Measurements from ENCODE around the gene LCE1B. TPM values are rescaled to one million over a fixed set of nuclear protein-coding genes. Genes with fewer than 3 reads are reported as not detected.

LCE1B gene
- total RNA-seq, 1 donor from 2014 or later, result not detected

DNA sequence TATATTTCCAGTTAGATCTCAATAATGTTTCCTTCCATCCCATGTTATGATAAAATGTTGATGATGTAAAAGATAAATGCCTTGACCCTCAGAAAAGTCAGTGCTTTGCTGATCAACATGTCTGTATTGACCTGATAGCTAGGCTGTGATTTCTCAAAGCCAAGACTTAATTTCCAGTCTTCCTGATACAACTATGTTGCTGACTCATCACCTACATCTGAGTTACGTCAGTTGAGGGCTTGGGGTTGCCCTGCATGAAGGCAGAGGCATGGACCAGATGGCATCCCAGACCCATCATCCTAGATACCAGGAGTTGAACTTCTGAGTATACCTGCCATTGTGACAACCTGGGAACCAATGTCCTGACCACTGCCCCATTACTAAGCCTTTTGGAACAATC, 10.4 kb upstream of the LCE1B start:
- Histone ChIP-seq H3K9me3 (ENCODE audit: control insufficient read depth in 3 of 3, low read length in 3 of 3) (no peaks in the 10 kb centered on the region), H3K4me3 (ENCODE audit: low read length in 3 of 3) (no peak overlapping the region), H3K27ac (ENCODE audit: low read depth, low read length) (no peak overlapping the region), H3K9ac (ENCODE audit: low read depth in 1 of 3, low read length in 3 of 3) (no peak overlapping the region), H3K4me1 (ENCODE audit: control insufficient read depth in 3 of 3, insufficient read depth in 3 of 3, low read length in 3 of 3) (no peaks in the 10 kb centered on the region), H3K27me3 (ENCODE audit: control insufficient read depth in 3 of 3, insufficient read depth in 3 of 3, low read length in 3 of 3) (no peaks in the 10 kb centered on the region), H3K36me3 (ENCODE audit: control insufficient read depth in 3 of 3, insufficient read depth in 3 of 3, low read length in 3 of 3) (no peaks in the 10 kb centered on the region)

DNA sequence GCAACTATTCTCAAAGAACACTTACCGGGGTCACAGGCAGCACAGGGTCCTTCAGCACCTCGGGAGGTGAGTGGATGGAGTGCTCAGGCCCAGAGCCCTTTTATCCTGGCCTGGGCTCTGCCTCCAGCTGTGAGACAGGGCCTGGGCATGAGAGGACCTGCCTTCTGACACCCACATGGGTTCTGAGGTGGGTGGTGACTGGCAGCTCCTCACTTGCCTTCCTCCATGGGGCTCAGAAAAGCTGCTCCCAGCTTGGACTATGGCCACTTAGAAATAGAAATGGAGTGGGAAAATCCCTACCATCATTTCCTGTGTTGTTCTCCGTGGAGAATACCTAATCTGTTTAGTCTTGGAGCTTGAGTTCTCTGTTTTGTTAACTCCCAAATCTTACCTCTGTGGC, 5.2 kb upstream of the LCE1B start, which contains the start of gene LCE1C:
Gene LCE1C (minus strand): TSS at position 76 of the 400 bp plus-strand sequence. CDS start 1,173 bp downstream, outside the sequence.
- Histone ChIP-seq H3K9ac (ENCODE audit: low read depth in 1 of 3, low read length in 3 of 3) (no peak within 1 kb of the TSS), H3K36me3 (ENCODE audit: control insufficient read depth in 3 of 3, insufficient read depth in 3 of 3, low read length in 3 of 3) (no peaks in the 10 kb centered on the region), H3K4me3 (ENCODE audit: low read length in 3 of 3) (no peak within 1 kb of the TSS), H3K9me3 (ENCODE audit: control insufficient read depth in 3 of 3, low read length in 3 of 3) (no peaks in the 10 kb centered on the region), H3K27ac (ENCODE audit: low read depth, low read length) (no peak within 1 kb of the TSS), H3K4me1 (ENCODE audit: control insufficient read depth in 3 of 3, insufficient read depth in 3 of 3, low read length in 3 of 3) (no peaks in the 10 kb centered on the region), H3K27me3 (ENCODE audit: control insufficient read depth in 3 of 3, insufficient read depth in 3 of 3, low read length in 3 of 3) (peaks cover 0 to 2% (median 0%) of the 10 kb centered on the region in 3 donors)

DNA sequence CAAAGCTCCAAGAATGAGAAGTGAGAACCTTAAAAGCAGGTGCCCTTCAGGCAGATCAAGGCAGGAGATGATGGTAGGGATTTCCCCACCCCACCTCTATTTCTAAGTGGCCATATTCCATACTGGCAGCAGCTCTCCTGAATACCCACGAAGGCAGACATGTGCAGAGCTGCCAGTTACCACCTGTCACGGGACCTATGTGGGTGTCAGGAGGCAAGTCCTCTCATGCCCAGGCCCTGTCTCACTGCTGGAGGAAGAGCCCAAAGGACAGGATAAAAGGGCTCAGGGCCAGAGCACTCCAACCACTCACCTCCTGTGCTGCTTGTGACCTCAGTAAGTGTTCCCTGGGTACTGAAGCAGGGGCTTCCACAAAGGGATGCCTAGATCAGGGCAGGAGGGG, 721 bp upstream of the LCE1B start:
- Histone ChIP-seq H3K27ac (ENCODE audit: low read depth, low read length) (no peak overlapping the region), H3K9ac (ENCODE audit: low read depth in 1 of 3, low read length in 3 of 3) (no peak overlapping the region), H3K9me3 (ENCODE audit: control insufficient read depth in 3 of 3, low read length in 3 of 3) (no peaks in the 10 kb centered on the region), H3K27me3 (ENCODE audit: control insufficient read depth in 3 of 3, insufficient read depth in 3 of 3, low read length in 3 of 3) (peaks cover 0 to 2% (median 0%) of the 10 kb centered on the region in 3 donors), H3K4me3 (ENCODE audit: low read length in 3 of 3) (no peak overlapping the region), H3K36me3 (ENCODE audit: control insufficient read depth in 3 of 3, insufficient read depth in 3 of 3, low read length in 3 of 3) (no peaks in the 10 kb centered on the region), H3K4me1 (ENCODE audit: control insufficient read depth in 3 of 3, insufficient read depth in 3 of 3, low read length in 3 of 3) (no peaks in the 10 kb centered on the region)

DNA sequence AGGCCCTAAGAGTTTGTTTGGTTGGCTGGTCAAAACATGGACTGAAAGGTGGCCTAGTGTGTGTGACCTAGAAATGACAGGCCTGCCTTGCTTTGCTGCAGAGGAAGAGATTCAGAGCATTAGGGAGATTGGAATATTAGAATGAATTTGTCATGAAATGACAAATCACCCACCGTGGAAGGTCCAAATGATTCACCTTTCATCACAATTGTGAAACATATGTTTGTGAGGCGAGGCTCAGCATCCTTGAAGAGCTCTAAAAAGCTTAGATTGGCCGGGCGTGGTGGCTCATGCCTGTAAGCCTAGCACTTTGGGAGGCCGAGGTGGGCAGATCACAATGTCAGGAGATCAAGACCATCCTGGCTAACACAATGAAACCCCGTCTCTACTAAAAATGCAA, 5.5 kb downstream of the LCE1B start:
- Histone ChIP-seq H3K9ac (ENCODE audit: low read depth in 1 of 3, low read length in 3 of 3) (no peak overlapping the region), H3K9me3 (ENCODE audit: control insufficient read depth in 3 of 3, low read length in 3 of 3) (no peaks in the 10 kb centered on the region), H3K4me1 (ENCODE audit: control insufficient read depth in 3 of 3, insufficient read depth in 3 of 3, low read length in 3 of 3) (no peaks in the 10 kb centered on the region), H3K27me3 (ENCODE audit: control insufficient read depth in 3 of 3, insufficient read depth in 3 of 3, low read length in 3 of 3) (no peaks in the 10 kb centered on the region), H3K4me3 (ENCODE audit: low read length in 3 of 3) (no peak overlapping the region), H3K36me3 (ENCODE audit: control insufficient read depth in 3 of 3, insufficient read depth in 3 of 3, low read length in 3 of 3) (no peaks in the 10 kb centered on the region), H3K27ac (ENCODE audit: low read depth, low read length) (no peak overlapping the region)

DNA sequence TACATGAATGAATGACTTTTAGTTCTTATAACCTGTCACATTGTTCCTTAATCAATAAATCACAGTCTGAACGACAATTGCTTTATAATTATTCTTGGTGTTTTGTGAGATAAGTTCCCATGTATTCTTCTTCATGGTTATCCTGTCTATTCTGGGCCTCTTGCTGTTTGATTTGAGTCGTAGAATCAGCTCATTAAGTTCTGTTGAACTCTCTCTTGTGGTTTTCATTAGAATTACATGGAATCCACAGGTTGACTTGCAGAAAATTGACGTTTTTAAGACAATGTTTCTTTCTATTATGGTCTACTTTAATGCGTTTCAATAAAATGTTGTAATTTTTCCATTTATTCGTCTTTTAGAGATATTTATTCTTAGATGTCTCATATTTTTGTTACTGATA, 11.5 kb downstream of the LCE1B start:
- Histone ChIP-seq H3K4me1 (ENCODE audit: control insufficient read depth in 3 of 3, insufficient read depth in 3 of 3, low read length in 3 of 3) (no peaks in the 10 kb centered on the region), H3K27me3 (ENCODE audit: control insufficient read depth in 3 of 3, insufficient read depth in 3 of 3, low read length in 3 of 3) (peaks cover 0 to 3% (median 0%) of the 10 kb centered on the region in 3 donors), H3K4me3 (ENCODE audit: low read length in 3 of 3) (no peak overlapping the region), H3K9me3 (ENCODE audit: control insufficient read depth in 3 of 3, low read length in 3 of 3) (no peaks in the 10 kb centered on the region), H3K36me3 (ENCODE audit: control insufficient read depth in 3 of 3, insufficient read depth in 3 of 3, low read length in 3 of 3) (no peaks in the 10 kb centered on the region), H3K9ac (ENCODE audit: low read depth in 1 of 3, low read length in 3 of 3) (no peak overlapping the region), H3K27ac (ENCODE audit: low read depth, low read length) (no peak overlapping the region)

DNA sequence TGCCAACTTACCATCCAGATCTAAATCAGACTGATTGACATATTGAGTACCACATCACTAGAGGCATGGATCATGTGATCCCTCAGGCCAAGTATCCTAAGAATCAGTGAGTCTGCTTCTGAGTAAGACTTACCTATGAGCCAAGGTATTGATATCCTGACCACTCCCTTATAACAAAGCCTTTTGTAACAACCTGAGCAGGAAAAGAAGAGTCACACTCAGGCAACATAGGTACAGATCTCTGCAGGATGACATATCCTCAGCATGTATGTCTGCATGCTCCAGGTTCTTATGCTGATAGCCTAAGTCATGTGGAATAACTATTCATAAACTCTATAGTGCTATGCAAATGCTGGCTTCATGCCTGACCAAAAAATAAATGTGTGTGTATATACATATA, 13.2 kb downstream of the LCE1B start:
- H3K4me3 ChIP-seq (ENCODE audit: low read length in 3 of 3), result no peak overlapping the region
- no peak overlapping the region for H3K9ac ChIP-seq (ENCODE audit: low read depth in 1 of 3, low read length in 3 of 3)
- H3K4me1 ChIP-seq (ENCODE audit: control insufficient read depth in 3 of 3, insufficient read depth in 3 of 3, low read length in 3 of 3), result no peaks in the 10 kb centered on the region
- no peaks in the 10 kb centered on the region for H3K9me3 ChIP-seq (ENCODE audit: control insufficient read depth in 3 of 3, low read length in 3 of 3)
- H3K36me3 ChIP-seq (ENCODE audit: control insufficient read depth in 3 of 3, insufficient read depth in 3 of 3, low read length in 3 of 3), result no peaks in the 10 kb centered on the region
- H3K27ac ChIP-seq (ENCODE audit: low read depth, low read length), result no peak overlapping the region
- peaks cover 0 to 3% (median 0%) of the 10 kb centered on the region in 3 donors for H3K27me3 ChIP-seq (ENCODE audit: control insufficient read depth in 3 of 3, insufficient read depth in 3 of 3, low read length in 3 of 3)

DNA sequence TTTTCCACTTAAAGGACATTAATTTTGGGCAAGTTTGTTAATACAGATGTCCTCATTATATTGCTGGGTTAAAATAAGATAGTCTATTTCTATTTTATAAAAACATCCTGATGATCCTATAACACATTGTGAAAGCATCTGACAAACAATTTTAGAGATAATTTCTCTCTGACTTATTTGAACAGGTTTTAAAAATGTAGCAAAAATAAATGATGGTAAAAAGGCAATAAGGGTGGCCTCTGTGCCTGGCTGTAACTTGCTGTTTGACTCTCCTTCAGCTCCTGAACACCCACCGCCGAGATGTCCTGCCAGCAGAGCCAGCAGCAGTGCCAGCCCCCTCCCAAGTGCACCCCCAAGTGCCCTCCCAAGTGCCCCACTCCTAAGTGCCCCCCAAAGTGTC, 15.4 kb downstream of the LCE1B start, which contains the start of gene LCE1A:
Gene LCE1A (plus strand): TSS at position 301 of the 400 bp plus-strand sequence. CDS start 0 bp downstream, at position 301.
- Histone ChIP-seq H3K4me1 (ENCODE audit: control insufficient read depth in 3 of 3, insufficient read depth in 3 of 3, low read length in 3 of 3) (no peaks in the 10 kb centered on the region), H3K9me3 (ENCODE audit: control insufficient read depth in 3 of 3, low read length in 3 of 3) (no peaks in the 10 kb centered on the region), H3K27me3 (ENCODE audit: control insufficient read depth in 3 of 3, insufficient read depth in 3 of 3, low read length in 3 of 3) (peaks cover 0 to 3% (median 0%) of the 10 kb centered on the region in 3 donors), H3K9ac (ENCODE audit: low read depth in 1 of 3, low read length in 3 of 3) (no peak within 1 kb of the TSS), H3K27ac (ENCODE audit: low read depth, low read length) (no peak within 1 kb of the TSS), H3K36me3 (ENCODE audit: control insufficient read depth in 3 of 3, insufficient read depth in 3 of 3, low read length in 3 of 3) (no peaks in the 10 kb centered on the region), H3K4me3 (ENCODE audit: low read length in 3 of 3) (no peak within 1 kb of the TSS)

DNA sequence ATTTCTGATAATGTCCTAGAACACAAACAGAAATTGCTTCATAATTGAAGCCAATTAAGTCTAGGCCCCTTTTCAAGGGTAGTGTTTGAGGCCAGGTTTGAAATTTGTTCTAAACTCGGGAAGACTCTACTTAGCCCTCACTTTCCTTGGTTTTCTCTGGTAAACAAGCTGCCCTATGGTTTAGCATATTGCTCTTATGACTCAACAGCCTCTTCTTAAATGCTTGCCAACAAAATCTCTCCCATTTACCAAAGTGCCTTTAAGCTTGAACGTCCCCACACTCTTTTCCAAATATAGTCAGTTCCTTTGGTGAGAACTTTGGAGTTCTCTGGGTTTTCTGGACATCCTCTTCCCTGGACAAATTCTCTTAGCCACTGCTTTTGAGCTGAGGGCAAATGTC, 25.1 kb downstream of the LCE1B start:
- H3K9ac ChIP-seq (ENCODE audit: low read depth in 1 of 3, low read length in 3 of 3), result no peak overlapping the region
- no peak overlapping the region for H3K4me3 ChIP-seq (ENCODE audit: low read length in 3 of 3)
- H3K27ac ChIP-seq (ENCODE audit: low read depth, low read length), result no peak overlapping the region
- H3K9me3 ChIP-seq (ENCODE audit: control insufficient read depth in 3 of 3, low read length in 3 of 3), result no peaks in the 10 kb centered on the region
- no peaks in the 10 kb centered on the region for H3K4me1 ChIP-seq (ENCODE audit: control insufficient read depth in 3 of 3, insufficient read depth in 3 of 3, low read length in 3 of 3)
- no peaks in the 10 kb centered on the region for H3K36me3 ChIP-seq (ENCODE audit: control insufficient read depth in 3 of 3, insufficient read depth in 3 of 3, low read length in 3 of 3)
- no peaks in the 10 kb centered on the region for H3K27me3 ChIP-seq (ENCODE audit: control insufficient read depth in 3 of 3, insufficient read depth in 3 of 3, low read length in 3 of 3)

DNA sequence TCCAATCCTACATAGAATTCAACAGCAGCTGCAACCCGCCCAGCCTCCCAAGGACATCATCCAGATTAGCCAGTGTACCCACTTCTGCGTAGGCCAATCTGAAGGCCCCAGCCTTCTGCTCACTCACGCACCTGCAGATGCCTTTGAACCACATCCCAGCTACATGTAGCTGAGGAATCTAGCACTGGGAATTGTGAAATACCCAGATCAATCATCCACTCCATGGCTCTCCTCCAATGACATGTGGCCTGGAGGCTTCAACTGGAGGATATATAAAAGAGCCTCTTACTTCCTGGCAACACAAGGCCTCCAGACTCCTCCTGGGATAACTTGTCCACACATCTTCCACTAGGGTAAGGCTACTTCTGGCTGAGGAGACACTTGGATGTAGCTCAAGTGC, 30.8 kb downstream of the LCE1B start, which contains the start of gene LCE6A:
Gene LCE6A (plus strand): TSS at position 301 of the 400 bp plus-strand sequence. CDS start 665 bp downstream, outside the sequence.
- Histone ChIP-seq H3K27ac (ENCODE audit: low read depth, low read length) (no peak within 1 kb of the TSS), H3K4me1 (ENCODE audit: control insufficient read depth in 3 of 3, insufficient read depth in 3 of 3, low read length in 3 of 3) (no peaks in the 10 kb centered on the region), H3K9me3 (ENCODE audit: control insufficient read depth in 3 of 3, low read length in 3 of 3) (no peaks in the 10 kb centered on the region), H3K27me3 (ENCODE audit: control insufficient read depth in 3 of 3, insufficient read depth in 3 of 3, low read length in 3 of 3) (no peaks in the 10 kb centered on the region), H3K4me3 (ENCODE audit: low read length in 3 of 3) (no peak within 1 kb of the TSS), H3K36me3 (ENCODE audit: control insufficient read depth in 3 of 3, insufficient read depth in 3 of 3, low read length in 3 of 3) (no peaks in the 10 kb centered on the region), H3K9ac (ENCODE audit: low read depth in 1 of 3, low read length in 3 of 3) (no peak within 1 kb of the TSS)

DNA sequence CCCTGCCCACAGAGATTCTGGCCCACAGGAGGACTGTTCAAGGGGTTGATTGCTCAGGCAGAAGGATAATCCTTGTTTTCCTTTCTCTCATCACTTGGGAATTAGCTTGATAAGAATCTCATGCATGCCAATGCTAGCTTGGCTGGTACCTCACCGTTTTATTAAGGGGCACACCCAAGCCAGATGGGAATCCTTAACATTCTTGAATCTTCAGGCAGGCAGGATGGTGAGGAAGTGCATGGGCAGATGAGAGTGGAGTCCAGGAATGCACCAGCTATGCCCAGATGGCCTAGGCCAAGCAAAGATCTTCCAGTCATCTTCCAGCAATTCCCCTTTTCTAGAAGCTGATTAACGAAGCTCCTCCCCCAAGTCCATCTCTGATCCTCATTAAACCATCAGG, 43.9 kb downstream of the LCE1B start:
- H3K27ac ChIP-seq (ENCODE audit: low read depth, low read length), result no peak overlapping the region
- no peak overlapping the region for H3K9ac ChIP-seq (ENCODE audit: low read depth in 1 of 3, low read length in 3 of 3)
- H3K36me3 ChIP-seq (ENCODE audit: control insufficient read depth in 3 of 3, insufficient read depth in 3 of 3, low read length in 3 of 3), result no peaks in the 10 kb centered on the region
- H3K27me3 ChIP-seq (ENCODE audit: control insufficient read depth in 3 of 3, insufficient read depth in 3 of 3, low read length in 3 of 3), result peaks cover 0 to 2% (median 0%) of the 10 kb centered on the region in 3 donors
- H3K4me3 ChIP-seq (ENCODE audit: low read length in 3 of 3), result no peak overlapping the region
- no peaks in the 10 kb centered on the region for H3K4me1 ChIP-seq (ENCODE audit: control insufficient read depth in 3 of 3, insufficient read depth in 3 of 3, low read length in 3 of 3)
- no peaks in the 10 kb centered on the region for H3K9me3 ChIP-seq (ENCODE audit: control insufficient read depth in 3 of 3, low read length in 3 of 3)

All from skeletal muscle tissue (tissue), 4 donors.